Glutamatergic neuron (in vitro differentiated cells): ENCODE measurements around the gene WDR46. TPM values are rescaled to one million over a fixed set of nuclear protein-coding genes. Genes with fewer than 3 reads are reported as not detected.

ENCODE experiments used
- DNase-seq: peaks from one replicate; pipeline ENCODE4 v3.0.0; 2022
- H3K27ac Mint-ChIP-seq: one replicate; pipeline ENCODE4 v1.8.0; 2020; ENCODE audit warnings: mild to moderate bottlenecking, mixed read lengths, inconsistent platforms; ENCODE audit not compliant: unreplicated experiment
- H3K27me3 Mint-ChIP-seq: one replicate; pipeline ENCODE4 v1.8.0; 2020; ENCODE audit warnings: mild to moderate bottlenecking, moderate library complexity, mixed read lengths, inconsistent platforms; ENCODE audit not compliant: unreplicated experiment
- H3K36me3 Mint-ChIP-seq: one replicate; pipeline ENCODE4 v1.8.0; 2020; ENCODE audit warnings: mild to moderate bottlenecking, mixed read lengths, inconsistent platforms; ENCODE audit not compliant: unreplicated experiment
- H3K4me1 Mint-ChIP-seq: one replicate; pipeline ENCODE4 v1.8.0; 2020; ENCODE audit warnings: mild to moderate bottlenecking, low read depth, mixed read lengths, inconsistent platforms; ENCODE audit not compliant: unreplicated experiment
- H3K4me3 Mint-ChIP-seq: one replicate; pipeline ENCODE4 v1.8.0; 2020; ENCODE audit warnings: mild to moderate bottlenecking, mixed read lengths, inconsistent platforms; ENCODE audit not compliant: unreplicated experiment
- H3K9me3 Mint-ChIP-seq: one replicate; pipeline ENCODE4 v1.8.0; 2020; ENCODE audit warnings: mild to moderate bottlenecking, moderate library complexity, mixed read lengths, inconsistent platforms; ENCODE audit not compliant: unreplicated experiment
- CTCF ChIP-seq: fragments of 200-600 bp; sonication (generic); IDR thresholded peaks from one replicate; pipeline ENCODE4 v1.5.0; 2021; ENCODE audit not compliant: partially characterized antibody, unreplicated experiment
- total RNA-seq: library from RNA; stranded (reverse); fragmentation: NEBNext Ultra II Directional; extraction: Animal tissue kit (Norgen Biotek cat#: 25700); gene quantifications from one replicate; pipeline ENCODE4 v1.2.1, GENCODE V29; 2021; ENCODE audit not compliant: unreplicated experiment

The WDR46 gene
- total RNA-seq, 1 donor from 2014 or later, result 48.3 TPM

GRCh38 chr6:33329058-33329457, 40.0 kb upstream of the WDR46 start:
- Mint-ChIP-seq H3K9me3 (peaks cover 3% of the 10 kb centered on the region), H3K4me3 (no peak overlapping the region), H3K4me1 (peaks cover 3% of the 10 kb centered on the region), H3K36me3 (no peaks in the 10 kb centered on the region), H3K27me3 (peaks cover 2% of the 10 kb centered on the region), H3K27ac (no peak overlapping the region)
- DNase-seq, result no peak
- no peak for TF ChIP-seq CTCF

GRCh38 chr6:33324125-33324524, 35.1 kb upstream of the WDR46 start:
- Mint-ChIP-seq H3K4me1 (peaks cover 17% of the 10 kb centered on the region), H3K9me3 (peaks cover 10% of the 10 kb centered on the region), H3K4me3 (peak overlapping the region; percentile 93), H3K27me3 (peaks cover 19% of the 10 kb centered on the region), H3K27ac (peak overlapping the region; percentile 97), H3K36me3 (no peaks in the 10 kb centered on the region)
- DNase-seq, result no peak
- no peak for TF ChIP-seq CTCF

- peak overlapping the region; percentile 97 for H3K27ac Mint-ChIP-seq
- peak overlapping the region; percentile 93 for H3K4me3 Mint-ChIP-seq
- peak; percentile 70 for DNase-seq
- TF ChIP-seq CTCF, result no peak
- peaks cover 12% of the 10 kb centered on the region for H3K9me3 Mint-ChIP-seq
- no peaks in the 10 kb centered on the region for H3K36me3 Mint-ChIP-seq
- H3K27me3 Mint-ChIP-seq, result peaks cover 19% of the 10 kb centered on the region
- peaks cover 19% of the 10 kb centered on the region for H3K4me1 Mint-ChIP-seq
These were observed 34.5 kb upstream of the WDR46 start for GRCh38 chr6:33323623-33323948.

- Mint-ChIP-seq H3K36me3 (no peaks in the 10 kb centered on the region), H3K4me1 (peaks cover 22% of the 10 kb centered on the region), H3K4me3 (peak overlapping the region; percentile 93), H3K27ac (peak overlapping the region; percentile 52), H3K27me3 (peaks cover 19% of the 10 kb centered on the region), H3K9me3 (peaks cover 20% of the 10 kb centered on the region)
- DNase-seq, result no peak
- TF ChIP-seq CTCF, result no peak
These were observed 32.2 kb upstream of the WDR46 start for GRCh38 chr6:33321227-33321626.

GRCh38 chr6:33320315-33321181, 31.5 kb upstream of the WDR46 start:
- peak overlapping the region; percentile 75 for H3K27ac Mint-ChIP-seq
- no peaks in the 10 kb centered on the region for H3K36me3 Mint-ChIP-seq
- no peak for TF ChIP-seq CTCF
- peaks cover 22% of the 10 kb centered on the region for H3K4me1 Mint-ChIP-seq
- no peak for DNase-seq
- H3K4me3 Mint-ChIP-seq, result peak overlapping the region; percentile 93
- H3K9me3 Mint-ChIP-seq, result peaks cover 20% of the 10 kb centered on the region
- H3K27me3 Mint-ChIP-seq, result peaks cover 19% of the 10 kb centered on the region
